Lower lobe of right lung (tissue), 2 donors: ENCODE results near the gene IL17RC. TPM values are rescaled to one million over a fixed set of nuclear protein-coding genes. Genes with fewer than 3 reads are reported as not detected.

Source experiments
- ATAC-seq, 2 donors: fragments of 200-7000 bp; cut with Tn5 transposase; one replicate each; pipeline ENCODE4 v1.9.1; 2020 to 2022; ENCODE audit warnings: mild to moderate bottlenecking in 2 of 2, moderate library complexity in 2 of 2
- DNase-seq: peaks from one replicate; pipeline ENCODE4 v3.0.0-alpha.2; 2020
- H3K27ac ChIP-seq: fragments of 200-600 bp; one replicate; pipeline ENCODE4 v1.8.0; 2022
- H3K27me3 ChIP-seq: fragments of 200-600 bp; one replicate; pipeline ENCODE4 v1.8.0; 2022; ENCODE audit warnings: low read depth
- H3K36me3 ChIP-seq: fragments of 200-600 bp; one replicate; pipeline ENCODE4 v1.8.0; 2022; ENCODE audit warnings: mild to moderate bottlenecking
- H3K4me1 ChIP-seq: fragments of 200-600 bp; one replicate; pipeline ENCODE4 v1.8.0; 2022
- H3K4me3 ChIP-seq: fragments of 200-600 bp; one replicate; pipeline ENCODE4 v1.8.0; 2022; ENCODE audit warnings: mild to moderate bottlenecking
- H3K9me3 ChIP-seq: fragments of 200-600 bp; one replicate; pipeline ENCODE4 v1.8.0; 2022
- CTCF ChIP-seq: fragments of 200-600 bp; IDR thresholded peaks from one replicate; pipeline ENCODE4 v1.8.0; 2022; ENCODE audit warnings: antibody characterized with exemption, mild to moderate bottlenecking
- intact Hi-C: fragments of 100-400 bp; cut with DNase I; formaldehyde crosslinking; loops from one replicate; pipeline ENCODE4 v1.11.0; 2022
- total RNA-seq: library from RNA; stranded (reverse); fragmentation: NEBNext Ultra II Directional; extraction: Animal tissue kit (Norgen Biotek cat#: 25700); gene quantifications from one replicate; pipeline ENCODE4 v1.2.1, GENCODE V29; 2021
- donor health status: DM: no; HTN: yes; CAD: no; lungs with severe emphysema.

IL17RC gene
- total RNA-seq, 1 donor from 2014 or later: 27.2 TPM

GRCh38 chr3:9911863-9912262, 5.0 kb upstream of the IL17RC start:
- intact Hi-C loops: no loop called here
- ATAC-seq (no peak), DNase-seq (no peak)
- no peak for TF ChIP-seq CTCF
- Histone ChIP-seq H3K4me3 (no peak overlapping the region), H3K9me3 (no peaks in the 10 kb centered on the region), H3K27ac (no peak overlapping the region), H3K4me1 (peaks cover 41% of the 10 kb centered on the region), H3K36me3 (no peaks in the 10 kb centered on the region), H3K27me3 (no peaks in the 10 kb centered on the region)

- no peak for ATAC-seq
- H3K4me3 ChIP-seq: no peak overlapping the region
- H3K4me1 ChIP-seq: peaks cover 47% of the 10 kb centered on the region
- no peak for DNase-seq
- no peaks in the 10 kb centered on the region for H3K9me3 ChIP-seq
- TF ChIP-seq CTCF: no peak
- no peak overlapping the region for H3K27ac ChIP-seq
- H3K36me3 ChIP-seq: no peaks in the 10 kb centered on the region
- intact Hi-C loops: no loop called here
- H3K27me3 ChIP-seq: no peaks in the 10 kb centered on the region
These were observed 4.5 kb upstream of the IL17RC start for GRCh38 chr3:9912294-9912935.

- Histone ChIP-seq H3K36me3 (no peaks in the 10 kb centered on the region), H3K4me3 (no peak overlapping the region), H3K9me3 (no peaks in the 10 kb centered on the region), H3K27ac (no peak overlapping the region), H3K27me3 (no peaks in the 10 kb centered on the region), H3K4me1 (peaks cover 51% of the 10 kb centered on the region)
- no peak for TF ChIP-seq CTCF
- intact Hi-C loops: no loop called here
- ATAC-seq (no peak), DNase-seq (no peak)
These were observed 3.3 kb upstream of the IL17RC start for GRCh38 chr3:9913601-9914000.

GRCh38 chr3:9914011-9914410, 2.9 kb upstream of the IL17RC start:
- peaks cover 47% of the 10 kb centered on the region for H3K4me1 ChIP-seq
- TF ChIP-seq CTCF: no peak
- H3K9me3 ChIP-seq: no peaks in the 10 kb centered on the region
- H3K27ac ChIP-seq: peak overlapping the region; percentile 90
- intact Hi-C loops: no loop called here
- DNase-seq (no peak), ATAC-seq (no peak)
- H3K27me3 ChIP-seq: no peaks in the 10 kb centered on the region
- H3K4me3 ChIP-seq: no peak overlapping the region
- no peaks in the 10 kb centered on the region for H3K36me3 ChIP-seq

- intact Hi-C loops: no loop called here
These were observed 2.2 kb upstream of the IL17RC start for GRCh38 chr3:9914559-9915253.

More at GRCh38 chr3:9914559-9915253, 2.2 kb upstream of the IL17RC start:
- Histone ChIP-seq H3K27ac (peak overlapping the region; percentile 90), H3K27me3 (no peaks in the 10 kb centered on the region), H3K9me3 (no peaks in the 10 kb centered on the region), H3K4me3 (peak overlapping the region; percentile 68), H3K36me3 (no peaks in the 10 kb centered on the region), H3K4me1 (peaks cover 43% of the 10 kb centered on the region)
- no peak for TF ChIP-seq CTCF
- ATAC-seq (no peak), DNase-seq (no peak)
